ENCODE results near the gene QRICH1. TPM values are rescaled to one million over a fixed set of nuclear protein-coding genes. Genes with fewer than 3 reads are reported as not detected.

The QRICH1 gene
- total RNA-seq, 1 donor from 2014 or later = 56.0 TPM

GRCh38 chr3:49017971-49018706 is 75.7 kb downstream of the QRICH1 start, which contains the start of gene DALRD3:
DALRD3 (minus strand) TSS chr3:49018580; CDS start chr3:49018564, 16 bp downstream.
- peak; percentile 23 for DNase-seq (ENCODE audit: low read depth)

GRCh38 chr3:49017229-49017970 is 76.5 kb downstream of the QRICH1 start:
- Histone ChIP-seq H3K36me3 (ENCODE audit: control insufficient read depth, insufficient read depth, low read length) (peaks cover 1% of the 10 kb centered on the region), H3K27me3 (ENCODE audit: control insufficient read depth, insufficient read depth, low read length) (no peaks in the 10 kb centered on the region), H3K4me3 (ENCODE audit: low read depth, low read length) (peak overlapping the region; percentile 77)
- TF ChIP-seq CTCF (IDR thresholded peaks at IDR 0.05; ENCODE audit: insufficient read depth, low read length, poor library complexity, severe bottlenecking) = no peak
- DNase-seq (ENCODE audit: low read depth) = no peak

More at GRCh38 chr3:49017971-49018706, 75.7 kb downstream of the QRICH1 start, which contains the start of gene DALRD3:
- peaks cover 1% of the 10 kb centered on the region for H3K36me3 ChIP-seq (ENCODE audit: control insufficient read depth, insufficient read depth, low read length)
- H3K27me3 ChIP-seq (ENCODE audit: control insufficient read depth, insufficient read depth, low read length) = no peaks in the 10 kb centered on the region
- H3K4me3 ChIP-seq (ENCODE audit: low read depth, low read length) = peak within 1 kb of the TSS; percentile 77
- TF ChIP-seq CTCF (IDR thresholded peaks at IDR 0.05; ENCODE audit: insufficient read depth, low read length, poor library complexity, severe bottlenecking) = no peak

GRCh38 chr3:49016414-49017228 is 77.2 kb downstream of the QRICH1 start:
- no peak for DNase-seq (ENCODE audit: low read depth)

GRCh38 chr3:49015765-49016164 is 78.1 kb downstream of the QRICH1 start:
- TF ChIP-seq CTCF (IDR thresholded peaks at IDR 0.05; ENCODE audit: insufficient read depth, low read length, poor library complexity, severe bottlenecking) = no peak
- DNase-seq (ENCODE audit: low read depth) = no peak
- Histone ChIP-seq H3K4me3 (ENCODE audit: low read depth, low read length) (no peak overlapping the region), H3K36me3 (ENCODE audit: control insufficient read depth, insufficient read depth, low read length) (peaks cover 1% of the 10 kb centered on the region), H3K27me3 (ENCODE audit: control insufficient read depth, insufficient read depth, low read length) (no peaks in the 10 kb centered on the region)

More at GRCh38 chr3:49016414-49017228, 77.2 kb downstream of the QRICH1 start:
- TF ChIP-seq CTCF (IDR thresholded peaks at IDR 0.05; ENCODE audit: insufficient read depth, low read length, poor library complexity, severe bottlenecking) = no peak
- Histone ChIP-seq H3K36me3 (ENCODE audit: control insufficient read depth, insufficient read depth, low read length) (peaks cover 1% of the 10 kb centered on the region), H3K27me3 (ENCODE audit: control insufficient read depth, insufficient read depth, low read length) (no peaks in the 10 kb centered on the region), H3K4me3 (ENCODE audit: low read depth, low read length) (no peak overlapping the region)

GRCh38 chr3:49015072-49015471 is 78.8 kb downstream of the QRICH1 start:
- no peak for DNase-seq (ENCODE audit: low read depth)
- H3K36me3 ChIP-seq (ENCODE audit: control insufficient read depth, insufficient read depth, low read length) = peaks cover 1% of the 10 kb centered on the region
- no peak for TF ChIP-seq CTCF (IDR thresholded peaks at IDR 0.05; ENCODE audit: insufficient read depth, low read length, poor library complexity, severe bottlenecking)
- H3K4me3 ChIP-seq (ENCODE audit: low read depth, low read length) = no peak overlapping the region
- no peaks in the 10 kb centered on the region for H3K27me3 ChIP-seq (ENCODE audit: control insufficient read depth, insufficient read depth, low read length)
